ENCODE results near the gene PDE4D.

The PDE4D gene

GRCh38 chr5:59274106-59274636 is 619.4 kb downstream of the PDE4D start:
- Histone ChIP-seq H3K36me3 (ENCODE audit: control insufficient read depth, insufficient read depth, low read length) (no peaks in the 10 kb centered on the region), H3K4me3 (ENCODE audit: insufficient read depth, low read depth, low read length) (no peak overlapping the region)
- 85 to 92% methylated on average over 2 to 4 of the region's 4 CpGs for WGBS, 2 experiments

DNA sequence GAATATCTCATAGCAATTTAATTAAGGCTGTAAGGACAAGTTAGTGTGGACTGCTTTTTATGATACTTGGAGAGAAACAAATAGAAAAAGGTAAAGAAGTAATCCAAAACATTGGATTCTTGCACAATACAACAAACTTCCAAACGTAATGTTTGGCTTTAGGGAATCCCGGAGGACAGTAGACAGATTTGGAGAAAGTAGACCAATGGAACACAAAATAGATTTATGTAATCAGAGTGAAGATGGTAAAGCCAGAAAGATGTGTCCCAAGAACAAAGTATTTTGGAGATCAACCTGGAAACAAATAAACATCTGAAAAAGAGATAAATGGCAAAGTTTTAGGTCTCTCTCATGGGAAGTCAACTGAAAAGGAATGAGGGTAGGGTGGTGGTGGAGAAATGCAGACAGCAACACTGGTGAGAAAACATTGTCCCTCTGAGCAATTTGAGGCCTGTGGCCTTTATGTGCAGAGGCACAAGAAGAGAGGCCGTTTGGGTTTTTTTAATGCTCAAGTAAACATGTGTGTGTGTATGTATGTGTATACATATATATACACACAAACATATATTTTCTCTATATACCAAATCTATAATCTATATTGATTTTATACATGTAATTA is 620.6 kb downstream of the PDE4D start:
- H3K9me3 ChIP-seq (ENCODE audit: control insufficient read depth, low read length): no peaks in the 10 kb centered on the region
- H3K4me1 ChIP-seq (ENCODE audit: control insufficient read depth, insufficient read depth, low read length): peaks cover 2% of the 10 kb centered on the region
- no peak overlapping the region for H3K27ac ChIP-seq (ENCODE audit: insufficient read depth, low read depth, low read length, poor library complexity, severe bottlenecking)
- no peaks in the 10 kb centered on the region for H3K27me3 ChIP-seq (ENCODE audit: control insufficient read depth, insufficient read depth, low read length, poor library complexity, severe bottlenecking)
- H3K36me3 ChIP-seq (ENCODE audit: control insufficient read depth, insufficient read depth, low read length): no peaks in the 10 kb centered on the region
- no peak overlapping the region for H3K4me3 ChIP-seq (ENCODE audit: insufficient read depth, low read depth, low read length)
- 91 to 100% methylated on average over 2 to 3 of the region's 3 CpGs for WGBS, 2 experiments

More at GRCh38 chr5:59274106-59274636, 619.4 kb downstream of the PDE4D start:
- no peaks in the 10 kb centered on the region for H3K27me3 ChIP-seq (ENCODE audit: control insufficient read depth, insufficient read depth, low read length, poor library complexity, severe bottlenecking)
- H3K4me1 ChIP-seq (ENCODE audit: control insufficient read depth, insufficient read depth, low read length): peaks cover 2% of the 10 kb centered on the region
- H3K27ac ChIP-seq (ENCODE audit: insufficient read depth, low read depth, low read length, poor library complexity, severe bottlenecking): no peak overlapping the region
- H3K9me3 ChIP-seq (ENCODE audit: control insufficient read depth, low read length): no peaks in the 10 kb centered on the region

DNA sequence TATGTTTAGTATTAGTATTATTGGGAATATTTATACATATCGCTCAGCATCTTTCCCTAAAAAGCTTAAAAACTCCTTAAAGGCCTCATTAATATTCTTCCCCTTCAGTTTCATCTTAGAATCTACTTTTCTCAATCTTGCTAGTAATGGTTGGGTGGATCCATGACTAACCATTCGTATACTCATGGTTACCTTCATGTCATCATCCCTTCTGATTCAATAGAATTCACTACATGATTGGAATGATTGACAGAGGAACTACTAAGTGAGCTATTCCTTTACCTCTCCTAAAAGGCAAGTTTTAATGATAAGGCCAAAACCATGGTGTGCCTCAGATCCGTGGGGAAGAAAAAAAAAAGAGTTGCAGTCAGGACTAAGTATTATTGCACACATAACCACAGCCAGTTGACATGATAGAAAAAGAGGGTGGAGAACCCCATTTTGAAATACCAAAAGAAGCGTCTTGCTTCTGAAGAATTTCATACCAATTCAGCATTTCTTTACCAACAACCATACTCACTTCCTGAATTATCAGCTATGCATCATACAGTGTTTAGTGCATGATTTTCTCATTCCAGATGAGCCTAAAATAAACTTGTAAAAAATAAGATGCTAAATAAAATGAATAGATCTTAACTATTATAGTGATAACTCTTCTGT is 624.6 kb downstream of the PDE4D start:
- Histone ChIP-seq H3K4me1 (ENCODE audit: control insufficient read depth, insufficient read depth, low read length) (no peaks in the 10 kb centered on the region), H3K9me3 (ENCODE audit: control insufficient read depth, low read length) (no peaks in the 10 kb centered on the region), H3K27me3 (ENCODE audit: control insufficient read depth, insufficient read depth, low read length, poor library complexity, severe bottlenecking) (no peaks in the 10 kb centered on the region), H3K27ac (ENCODE audit: insufficient read depth, low read depth, low read length, poor library complexity, severe bottlenecking) (no peak overlapping the region), H3K4me3 (ENCODE audit: insufficient read depth, low read depth, low read length) (no peak overlapping the region), H3K36me3 (ENCODE audit: control insufficient read depth, insufficient read depth, low read length) (no peaks in the 10 kb centered on the region)
- 93 to 95% methylated on average over 2 to 4 of the region's 4 CpGs for WGBS, 2 experiments

DNA sequence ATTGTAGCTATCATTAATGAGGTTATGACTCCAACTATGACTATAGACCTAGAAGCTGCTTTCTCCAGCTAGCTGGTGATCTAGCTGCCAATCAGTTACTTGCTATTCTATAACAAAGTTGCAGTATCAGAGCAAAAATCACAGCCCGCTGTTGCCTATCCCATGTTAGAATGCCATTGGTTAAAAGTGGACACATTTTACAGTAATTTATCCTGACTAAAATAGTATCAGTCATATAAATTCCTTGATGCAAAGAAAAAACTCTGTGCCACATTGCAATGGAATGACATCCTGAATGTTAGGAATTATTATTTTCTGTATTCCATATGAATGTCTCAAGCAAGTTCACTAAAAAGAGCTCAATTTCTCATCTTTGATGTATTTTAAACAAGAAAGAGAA is 626.5 kb downstream of the PDE4D start:
- 100% methylated on average over 1 of the region's 1 CpG; no CpG with 5 or more reads in 1 of the 2 experiments for WGBS, 2 experiments
- H3K27me3 ChIP-seq (ENCODE audit: control insufficient read depth, insufficient read depth, low read length, poor library complexity, severe bottlenecking): no peaks in the 10 kb centered on the region
- no peaks in the 10 kb centered on the region for H3K9me3 ChIP-seq (ENCODE audit: control insufficient read depth, low read length)
- no peaks in the 10 kb centered on the region for H3K4me1 ChIP-seq (ENCODE audit: control insufficient read depth, insufficient read depth, low read length)
- no peak overlapping the region for H3K27ac ChIP-seq (ENCODE audit: insufficient read depth, low read depth, low read length, poor library complexity, severe bottlenecking)
- no peaks in the 10 kb centered on the region for H3K36me3 ChIP-seq (ENCODE audit: control insufficient read depth, insufficient read depth, low read length)
- H3K4me3 ChIP-seq (ENCODE audit: insufficient read depth, low read depth, low read length): no peak overlapping the region

DNA sequence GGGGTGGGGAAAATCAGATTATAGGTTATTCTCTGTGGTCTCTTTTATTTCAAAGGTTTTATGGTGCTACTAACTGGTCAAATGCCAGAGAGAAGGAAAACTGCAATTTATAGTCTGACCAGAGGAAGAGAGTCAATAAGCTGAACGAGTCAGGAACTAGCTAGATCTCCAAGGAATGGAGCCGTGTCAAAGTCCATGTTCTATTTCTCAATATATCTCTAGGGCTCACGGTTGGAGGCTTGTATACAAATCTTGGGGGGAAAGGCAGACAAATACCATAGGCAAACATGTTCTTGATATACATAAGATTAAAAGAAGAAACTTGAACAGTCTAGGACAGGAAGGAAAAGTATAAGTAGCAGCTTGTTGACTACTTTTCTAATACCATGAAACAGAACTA is 627.1 kb downstream of the PDE4D start:
- WGBS, 2 experiments: 80 to 84% methylated on average over 3 of the region's 3 CpGs
- H3K27ac ChIP-seq (ENCODE audit: insufficient read depth, low read depth, low read length, poor library complexity, severe bottlenecking): no peak overlapping the region

GRCh38 chr5:59264639-59265245 is 628.8 kb downstream of the PDE4D start:
- no peaks in the 10 kb centered on the region for H3K27me3 ChIP-seq (ENCODE audit: control insufficient read depth, insufficient read depth, low read length, poor library complexity, severe bottlenecking)
- WGBS, 2 experiments: 91% methylated on average over 4 of the region's 4 CpGs
- no peak overlapping the region for H3K4me3 ChIP-seq (ENCODE audit: insufficient read depth, low read depth, low read length)
- no peaks in the 10 kb centered on the region for H3K4me1 ChIP-seq (ENCODE audit: control insufficient read depth, insufficient read depth, low read length)
- H3K9me3 ChIP-seq (ENCODE audit: control insufficient read depth, low read length): no peaks in the 10 kb centered on the region
- H3K27ac ChIP-seq (ENCODE audit: insufficient read depth, low read depth, low read length, poor library complexity, severe bottlenecking): no peak overlapping the region
- no peaks in the 10 kb centered on the region for H3K36me3 ChIP-seq (ENCODE audit: control insufficient read depth, insufficient read depth, low read length)

More for the DNA sequence above, 627.1 kb downstream of the PDE4D start:
- no peaks in the 10 kb centered on the region for H3K27me3 ChIP-seq (ENCODE audit: control insufficient read depth, insufficient read depth, low read length, poor library complexity, severe bottlenecking)
- H3K36me3 ChIP-seq (ENCODE audit: control insufficient read depth, insufficient read depth, low read length): no peaks in the 10 kb centered on the region
- H3K4me3 ChIP-seq (ENCODE audit: insufficient read depth, low read depth, low read length): no peak overlapping the region
- H3K4me1 ChIP-seq (ENCODE audit: control insufficient read depth, insufficient read depth, low read length): no peaks in the 10 kb centered on the region
- no peaks in the 10 kb centered on the region for H3K9me3 ChIP-seq (ENCODE audit: control insufficient read depth, low read length)

- Histone ChIP-seq H3K36me3 (ENCODE audit: control insufficient read depth, insufficient read depth, low read length) (no peaks in the 10 kb centered on the region), H3K27ac (ENCODE audit: insufficient read depth, low read depth, low read length, poor library complexity, severe bottlenecking) (no peak overlapping the region), H3K4me3 (ENCODE audit: insufficient read depth, low read depth, low read length) (no peak overlapping the region), H3K4me1 (ENCODE audit: control insufficient read depth, insufficient read depth, low read length) (no peaks in the 10 kb centered on the region), H3K9me3 (ENCODE audit: control insufficient read depth, low read length) (no peaks in the 10 kb centered on the region), H3K27me3 (ENCODE audit: control insufficient read depth, insufficient read depth, low read length, poor library complexity, severe bottlenecking) (no peaks in the 10 kb centered on the region)
- WGBS, 2 experiments: 88 to 94% methylated on average over 2 of the region's 2 CpGs
Measured at GRCh38 chr5:59264013-59264412, 629.5 kb downstream of the PDE4D start.

GRCh38 chr5:59261969-59262368 is 631.6 kb downstream of the PDE4D start:
- Histone ChIP-seq H3K27me3 (ENCODE audit: control insufficient read depth, insufficient read depth, low read length, poor library complexity, severe bottlenecking) (no peaks in the 10 kb centered on the region), H3K27ac (ENCODE audit: insufficient read depth, low read depth, low read length, poor library complexity, severe bottlenecking) (no peak overlapping the region), H3K4me1 (ENCODE audit: control insufficient read depth, insufficient read depth, low read length) (no peaks in the 10 kb centered on the region), H3K36me3 (ENCODE audit: control insufficient read depth, insufficient read depth, low read length) (no peaks in the 10 kb centered on the region), H3K4me3 (ENCODE audit: insufficient read depth, low read depth, low read length) (no peak overlapping the region), H3K9me3 (ENCODE audit: control insufficient read depth, low read length) (no peaks in the 10 kb centered on the region)
- WGBS, 2 experiments: 93% methylated on average over 1 of the region's 1 CpG; no CpG with 5 or more reads in 1 of the 2 experiments

- Histone ChIP-seq H3K27ac (ENCODE audit: insufficient read depth, low read depth, low read length, poor library complexity, severe bottlenecking) (no peak overlapping the region), H3K4me1 (ENCODE audit: control insufficient read depth, insufficient read depth, low read length) (no peaks in the 10 kb centered on the region), H3K4me3 (ENCODE audit: insufficient read depth, low read depth, low read length) (no peak overlapping the region), H3K36me3 (ENCODE audit: control insufficient read depth, insufficient read depth, low read length) (no peaks in the 10 kb centered on the region), H3K9me3 (ENCODE audit: control insufficient read depth, low read length) (no peaks in the 10 kb centered on the region), H3K27me3 (ENCODE audit: control insufficient read depth, insufficient read depth, low read length, poor library complexity, severe bottlenecking) (no peaks in the 10 kb centered on the region)
- WGBS, 2 experiments: 92% methylated on average over 1 of the region's 1 CpG; no CpG with 5 or more reads in 1 of the 2 experiments
Measured at GRCh38 chr5:59260973-59261372, 632.6 kb downstream of the PDE4D start.

- Histone ChIP-seq H3K4me3 (ENCODE audit: insufficient read depth, low read depth, low read length) (no peak overlapping the region), H3K4me1 (ENCODE audit: control insufficient read depth, insufficient read depth, low read length) (no peaks in the 10 kb centered on the region), H3K27me3 (ENCODE audit: control insufficient read depth, insufficient read depth, low read length, poor library complexity, severe bottlenecking) (no peaks in the 10 kb centered on the region), H3K9me3 (ENCODE audit: control insufficient read depth, low read length) (no peaks in the 10 kb centered on the region), H3K27ac (ENCODE audit: insufficient read depth, low read depth, low read length, poor library complexity, severe bottlenecking) (no peak overlapping the region), H3K36me3 (ENCODE audit: control insufficient read depth, insufficient read depth, low read length) (no peaks in the 10 kb centered on the region)
- WGBS, 2 experiments: 96 to 99% methylated on average over 2 of the region's 3 CpGs
Measured at GRCh38 chr5:59260200-59260599, 633.3 kb downstream of the PDE4D start.
